Activated naive CD4-positive, alpha-beta T cell treated with anti-CD3 and anti-CD28 coated beads, Interleukin-2, amount 10 ng/mL, durations not matched to agents 7 days and 5 days (primary cell): ENCODE data around the gene NBPF8.
A peak's percentile ranks its signal among the peaks of the same experiment; 100 is the strongest.
"Not testable (repeated sequence)": the region's sequence is repeated elsewhere in the genome, so short reads cannot be mapped to it uniquely, and the experiment has no call there.

Experiments used
- CTCF ChIA-PET: fragments of 350-600 bp; sonication (Branson Sonifier 250); formaldehyde crosslinking; loops from one replicate; lab custom pipeline; 2021; ENCODE audit warnings: antibody characterized with exemption; lab: Charles Lee
- DNase-seq: peaks from one replicate; pipeline ENCODE4 v3.0.0-alpha.2; 2020
- H3K27ac Mint-ChIP-seq: one replicate; pipeline ENCODE4 v1.8.0; 2021; ENCODE audit warnings: mild to moderate bottlenecking, moderate library complexity, mixed read lengths
- H3K27me3 Mint-ChIP-seq: one replicate; pipeline ENCODE4 v1.8.0; 2021; ENCODE audit warnings: mild to moderate bottlenecking, mixed read lengths
- H3K36me3 Mint-ChIP-seq: one replicate; pipeline ENCODE4 v1.8.0; 2021; ENCODE audit warnings: mixed read lengths
- H3K4me1 Mint-ChIP-seq: one replicate; pipeline ENCODE4 v1.8.0; 2021; ENCODE audit warnings: mixed read lengths
- H3K4me3 Mint-ChIP-seq: one replicate; pipeline ENCODE4 v1.8.0; 2021; ENCODE audit warnings: mild to moderate bottlenecking, moderate library complexity, mixed read lengths
- H3K9me3 Mint-ChIP-seq: one replicate; pipeline ENCODE4 v1.8.0; 2021; ENCODE audit warnings: mixed read lengths

NBPF8 gene

GRCh38 chr1:120414911-120415480, at the start of gene NBPF8:
TSS of gene NBPF8 (plus strand) at chr1:120415035. CDS start at chr1:120436523, 21,488 bp downstream.
- Mint-ChIP-seq H3K4me3 (peak within 1 kb of the TSS; percentile 83), H3K27ac (peak within 1 kb of the TSS; percentile 83)
- H3K4me1 Mint-ChIP-seq, H3K9me3 Mint-ChIP-seq, H3K36me3 Mint-ChIP-seq, H3K27me3 Mint-ChIP-seq, CTCF ChIA-PET: not testable (repeated sequence)
- DNase-seq, result peak; percentile 84

- H3K27me3 Mint-ChIP-seq, DNase-seq, H3K27ac Mint-ChIP-seq, H3K4me1 Mint-ChIP-seq, H3K9me3 Mint-ChIP-seq, H3K36me3 Mint-ChIP-seq, H3K4me3 Mint-ChIP-seq, CTCF ChIA-PET: not testable (repeated sequence)
Measured at GRCh38 chr1:120367709-120368108, 47.1 kb upstream of the NBPF8 start.

- CTCF ChIA-PET, H3K27me3 Mint-ChIP-seq, DNase-seq, H3K9me3 Mint-ChIP-seq, H3K4me3 Mint-ChIP-seq, H3K4me1 Mint-ChIP-seq, H3K27ac Mint-ChIP-seq, H3K36me3 Mint-ChIP-seq: not testable (repeated sequence)
Measured at GRCh38 chr1:120386651-120387050, 28.2 kb upstream of the NBPF8 start.

- H3K36me3 Mint-ChIP-seq, H3K9me3 Mint-ChIP-seq, H3K4me1 Mint-ChIP-seq, H3K4me3 Mint-ChIP-seq, H3K27me3 Mint-ChIP-seq, H3K27ac Mint-ChIP-seq, CTCF ChIA-PET: not testable (repeated sequence)
- DNase-seq, result peak; percentile 28
Measured at GRCh38 chr1:120388597-120389126, 26.2 kb upstream of the NBPF8 start.

GRCh38 chr1:120391365-120391764, 23.5 kb upstream of the NBPF8 start:
- DNase-seq, H3K4me3 Mint-ChIP-seq, CTCF ChIA-PET, H3K4me1 Mint-ChIP-seq, H3K27ac Mint-ChIP-seq, H3K36me3 Mint-ChIP-seq, H3K9me3 Mint-ChIP-seq, H3K27me3 Mint-ChIP-seq: not testable (repeated sequence)

- H3K36me3 Mint-ChIP-seq, H3K9me3 Mint-ChIP-seq, H3K4me1 Mint-ChIP-seq, DNase-seq, H3K27me3 Mint-ChIP-seq, CTCF ChIA-PET, H3K4me3 Mint-ChIP-seq, H3K27ac Mint-ChIP-seq: not testable (repeated sequence)
Measured at GRCh38 chr1:120393316-120394232, 21.3 kb upstream of the NBPF8 start.

GRCh38 chr1:120405348-120405747, 9.5 kb upstream of the NBPF8 start:
- H3K36me3 Mint-ChIP-seq, CTCF ChIA-PET, H3K9me3 Mint-ChIP-seq, H3K27me3 Mint-ChIP-seq, DNase-seq, H3K4me3 Mint-ChIP-seq, H3K4me1 Mint-ChIP-seq, H3K27ac Mint-ChIP-seq: not testable (repeated sequence)

GRCh38 chr1:120414451-120414850, 384 bp upstream of the NBPF8 start:
- H3K27me3 Mint-ChIP-seq, H3K36me3 Mint-ChIP-seq, H3K4me1 Mint-ChIP-seq, H3K4me3 Mint-ChIP-seq, H3K27ac Mint-ChIP-seq, H3K9me3 Mint-ChIP-seq, CTCF ChIA-PET: not testable (repeated sequence)
- peak; percentile 20 for DNase-seq

GRCh38 chr1:120415492-120415961, 692 bp downstream of the NBPF8 start:
- Mint-ChIP-seq H3K4me3 (peak overlapping the region; percentile 83), H3K27ac (peak overlapping the region; percentile 83)
- H3K9me3 Mint-ChIP-seq, H3K27me3 Mint-ChIP-seq, CTCF ChIA-PET, H3K4me1 Mint-ChIP-seq, H3K36me3 Mint-ChIP-seq: not testable (repeated sequence)
- DNase-seq, result peak; percentile 27

- H3K4me3 Mint-ChIP-seq, CTCF ChIA-PET, H3K27me3 Mint-ChIP-seq: not testable (repeated sequence)
Measured at GRCh38 chr1:120425063-120425462, 10.2 kb downstream of the NBPF8 start.

GRCh38 chr1:120431626-120432025, 16.8 kb downstream of the NBPF8 start:
- H3K27ac Mint-ChIP-seq, H3K4me1 Mint-ChIP-seq, H3K4me3 Mint-ChIP-seq, DNase-seq, H3K36me3 Mint-ChIP-seq, CTCF ChIA-PET, H3K9me3 Mint-ChIP-seq, H3K27me3 Mint-ChIP-seq: not testable (repeated sequence)

More at GRCh38 chr1:120425063-120425462, 10.2 kb downstream of the NBPF8 start:
- not testable (repeated sequence) for H3K27ac Mint-ChIP-seq, H3K9me3 Mint-ChIP-seq, H3K36me3 Mint-ChIP-seq, DNase-seq, H3K4me1 Mint-ChIP-seq

- H3K9me3 Mint-ChIP-seq, DNase-seq, H3K27ac Mint-ChIP-seq, H3K36me3 Mint-ChIP-seq, CTCF ChIA-PET, H3K4me1 Mint-ChIP-seq, H3K4me3 Mint-ChIP-seq, H3K27me3 Mint-ChIP-seq: not testable (repeated sequence)
Measured at GRCh38 chr1:120433831-120434230, 19.0 kb downstream of the NBPF8 start.

- H3K27ac Mint-ChIP-seq, H3K4me3 Mint-ChIP-seq, H3K36me3 Mint-ChIP-seq, H3K4me1 Mint-ChIP-seq, H3K27me3 Mint-ChIP-seq, CTCF ChIA-PET, H3K9me3 Mint-ChIP-seq, DNase-seq: not testable (repeated sequence)
Measured at GRCh38 chr1:120449124-120449523, 34.3 kb downstream of the NBPF8 start.
